Inflammatory macrophage (primary cell): Measurements from ENCODE around the gene IFIT2.
"Not testable (repeated sequence)": the region's sequence is repeated elsewhere in the genome, so short reads cannot be mapped to it uniquely, and the experiment has no call there.

ENCODE experiments used
- DNase-seq, 2 donors: peaks; one replicate each; pipeline ENCODE4 v3.0.0-alpha.2; 2020 to 2022

Gene IFIT2

GRCh38 chr10:89308736-89309135 lies 6.9 kb downstream of the IFIT2 start:
- no peak for DNase-seq

- DNase-seq: no peak
Measured at GRCh38 chr10:89309156-89310055, 7.6 kb downstream of the IFIT2 start.

GRCh38 chr10:89310056-89310893 lies 8.4 kb downstream of the IFIT2 start:
- DNase-seq: no peak

DNA sequence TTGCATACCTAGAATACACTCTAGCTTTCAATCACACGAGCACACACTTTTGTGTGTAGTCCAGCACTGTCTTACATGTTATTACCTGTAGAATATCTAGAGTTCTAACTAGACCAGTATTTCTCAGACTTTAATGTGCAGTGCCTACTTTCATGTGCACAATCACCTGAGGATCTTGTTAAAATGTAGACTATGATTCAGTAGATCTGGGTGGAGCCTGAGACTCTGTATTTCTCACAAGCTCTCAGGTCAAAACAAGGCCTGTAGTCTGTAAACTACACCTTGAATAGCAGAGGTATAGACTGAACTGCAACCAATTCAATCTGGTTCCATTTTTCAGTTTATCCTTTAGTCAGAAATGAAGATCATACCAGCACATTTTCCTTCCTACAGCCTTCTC lies 11.1 kb downstream of the IFIT2 start:
- DNase-seq: no peak

DNA sequence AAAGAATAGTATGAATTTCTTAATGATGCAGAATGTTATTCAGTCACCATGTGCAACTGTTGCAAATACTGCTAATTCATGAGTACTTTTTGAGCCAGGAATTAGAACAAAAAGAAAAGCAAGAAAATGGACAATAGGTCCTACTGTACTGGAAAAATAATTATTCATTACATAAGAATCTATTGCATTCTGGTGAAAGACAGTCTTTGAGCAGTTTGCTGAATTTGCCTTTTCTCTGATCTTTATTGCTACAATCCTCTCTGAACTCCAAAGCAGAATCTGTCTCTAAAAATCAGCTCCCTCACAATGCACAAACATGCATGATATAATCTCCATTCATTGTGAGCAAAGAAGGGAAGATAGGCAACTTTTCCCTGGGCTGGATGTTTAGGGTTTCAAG lies 12.8 kb downstream of the IFIT2 start:
- DNase-seq: no peak

GRCh38 chr10:89318047-89318446 lies 16.2 kb downstream of the IFIT2 start:
- DNase-seq: not testable (repeated sequence)

GRCh38 chr10:89325081-89325480 lies 23.2 kb downstream of the IFIT2 start:
- not testable (repeated sequence) for DNase-seq

GRCh38 chr10:89325856-89326255 lies 24.0 kb downstream of the IFIT2 start:
- DNase-seq: not testable (repeated sequence)

DNA sequence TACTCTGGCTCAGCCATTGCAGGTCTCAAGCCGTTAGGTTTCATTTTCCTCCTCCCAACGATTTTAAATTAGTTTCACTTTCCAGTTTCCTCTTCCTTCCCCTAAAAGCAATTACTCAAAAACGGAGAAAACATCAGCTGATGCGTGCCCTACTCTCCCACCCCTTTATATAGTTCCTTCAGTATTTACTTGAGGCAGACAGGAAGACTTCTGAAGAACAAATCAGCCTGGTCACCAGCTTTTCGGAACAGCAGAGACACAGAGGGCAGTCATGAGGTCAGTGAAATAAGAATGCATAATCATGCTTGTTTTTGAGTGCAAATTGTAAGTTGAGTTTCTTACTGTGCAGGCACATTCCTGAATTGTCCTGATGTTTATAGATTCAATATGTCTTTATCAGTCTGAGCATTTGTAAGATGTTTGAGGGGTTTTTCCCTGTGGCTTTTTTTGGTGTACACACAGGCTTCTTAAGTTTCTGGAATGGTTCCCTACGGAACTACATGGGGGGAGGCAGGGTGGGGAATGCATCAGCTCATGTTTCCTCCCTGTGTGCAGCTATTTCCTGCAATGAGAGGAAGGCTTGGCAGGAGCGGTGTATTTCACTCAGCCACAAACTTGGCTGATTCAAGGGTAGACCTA lies 26.1 kb downstream of the IFIT2 start, which contains the start of gene IFIT3:
Gene IFIT3 (plus strand): TSS at position 195 of the 639 bp plus-strand sequence. CDS start 77 bp downstream, at position 272.
- peak; percentile 90 to 96 for DNase-seq

DNA sequence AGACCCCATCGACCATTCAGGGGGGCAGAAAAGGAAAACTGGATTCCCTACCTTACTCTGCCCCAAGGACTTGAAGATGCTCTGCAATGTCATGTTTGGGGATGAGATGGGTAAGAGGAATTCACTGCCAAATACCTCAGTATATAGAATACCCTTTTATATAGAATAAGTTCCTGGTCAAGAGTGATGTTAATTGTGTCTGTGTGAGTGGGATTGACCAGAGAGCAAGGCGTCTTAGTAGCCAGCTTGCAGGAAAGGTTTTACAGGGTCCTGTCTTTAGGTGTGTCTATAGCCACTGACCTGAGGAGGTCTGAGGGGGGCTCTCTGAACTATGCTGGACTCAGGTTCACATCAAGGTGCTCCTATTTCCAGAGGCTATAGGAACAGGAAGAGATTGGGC lies 27.3 kb downstream of the IFIT2 start:
- no peak for DNase-seq

DNA sequence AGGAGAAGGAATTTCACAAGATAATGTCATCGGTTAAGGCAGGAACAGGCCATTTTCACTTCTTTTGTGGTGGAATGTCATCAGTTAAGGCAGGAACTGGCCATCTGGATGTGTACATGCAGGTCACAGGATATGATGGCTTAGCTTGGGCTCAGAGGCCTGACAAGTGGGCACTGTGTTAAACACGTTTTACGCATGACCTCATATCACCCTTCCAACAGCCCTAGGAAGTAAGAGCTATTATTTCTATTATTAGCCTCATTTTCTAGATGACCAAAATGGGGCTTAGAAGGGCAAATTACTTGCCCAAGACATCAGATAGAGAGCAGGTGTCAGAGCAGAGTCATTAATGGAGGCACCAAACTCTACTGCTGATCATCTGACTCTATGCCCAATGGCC lies 28.2 kb downstream of the IFIT2 start:
- peak in 1 of 2 donors; percentile 16 for DNase-seq

- no peak for DNase-seq
Measured at GRCh38 chr10:89330537-89331212, 28.8 kb downstream of the IFIT2 start.

GRCh38 chr10:89331487-89332122 lies 29.8 kb downstream of the IFIT2 start:
- not testable (repeated sequence) for DNase-seq

DNA sequence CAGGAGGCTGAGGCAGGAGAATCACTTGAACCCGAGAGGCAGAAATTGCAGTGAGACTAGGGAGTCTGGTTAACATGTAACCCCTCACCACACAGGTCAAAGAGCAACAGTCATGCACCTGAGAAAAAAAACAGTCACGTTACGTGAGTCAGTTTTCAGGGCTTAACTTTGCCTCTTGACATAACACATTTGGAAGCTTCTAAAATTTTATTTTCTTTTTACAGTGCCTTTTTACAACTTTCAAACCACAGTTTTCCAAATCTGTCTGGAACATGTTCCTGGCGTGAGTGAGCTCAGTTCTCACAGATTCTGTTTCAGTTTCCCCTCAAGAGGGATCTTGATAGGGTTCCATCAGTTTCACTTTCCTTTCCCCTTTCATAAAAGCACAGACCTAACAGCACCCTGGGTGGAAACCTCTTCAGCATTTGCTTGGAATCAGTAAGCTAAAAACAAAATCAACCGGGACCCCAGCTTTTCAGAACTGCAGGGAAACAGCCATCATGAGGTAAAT lies 30.3 kb downstream of the IFIT2 start:
- DNase-seq: peak; percentile 53 to 58

DNA sequence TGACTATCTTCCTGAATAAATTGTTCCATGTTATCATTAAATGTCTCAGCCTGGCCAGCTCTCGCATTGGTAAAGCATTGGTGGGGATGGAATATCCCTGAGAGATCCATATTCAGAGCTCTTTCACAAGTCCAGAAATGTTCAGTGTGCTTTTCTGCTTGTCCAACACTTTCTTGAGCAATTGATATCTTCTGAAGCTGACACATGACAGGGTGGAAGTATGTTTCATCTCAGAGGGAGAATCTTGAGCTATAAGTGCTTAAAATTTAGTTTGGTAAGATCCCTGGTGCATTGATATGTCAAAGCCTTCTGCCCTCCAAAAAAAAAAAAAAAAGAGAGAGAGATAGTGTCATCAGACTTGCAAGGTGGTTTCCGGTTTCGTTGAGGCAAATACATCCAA lies 33.4 kb downstream of the IFIT2 start:
- DNase-seq: peak; percentile 31 to 35

- DNase-seq: no peak
Measured at GRCh38 chr10:89336241-89336640, 34.4 kb downstream of the IFIT2 start.

DNA sequence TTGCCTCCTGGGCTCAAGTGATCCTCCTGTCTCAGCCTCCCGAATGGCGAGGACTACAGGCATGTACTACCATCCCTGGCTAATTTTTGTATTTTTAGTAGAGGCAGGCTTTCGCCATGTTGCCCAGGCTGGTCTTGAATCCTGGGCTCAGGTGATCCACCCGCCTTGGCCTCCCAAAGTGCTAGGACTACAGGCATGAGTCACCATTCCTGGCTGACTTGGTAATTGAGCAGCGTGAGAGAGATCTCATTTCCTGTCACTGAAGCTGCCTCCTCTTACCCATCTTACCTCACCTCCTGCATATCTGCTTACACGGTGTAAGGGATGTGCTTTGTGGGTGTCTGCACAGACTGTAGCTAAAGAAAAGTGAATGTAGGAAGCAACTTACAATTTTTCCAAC lies 35.6 kb downstream of the IFIT2 start:
- no peak for DNase-seq

- DNase-seq: no peak
Measured at GRCh38 chr10:89338713-89339112, 36.9 kb downstream of the IFIT2 start.

DNA sequence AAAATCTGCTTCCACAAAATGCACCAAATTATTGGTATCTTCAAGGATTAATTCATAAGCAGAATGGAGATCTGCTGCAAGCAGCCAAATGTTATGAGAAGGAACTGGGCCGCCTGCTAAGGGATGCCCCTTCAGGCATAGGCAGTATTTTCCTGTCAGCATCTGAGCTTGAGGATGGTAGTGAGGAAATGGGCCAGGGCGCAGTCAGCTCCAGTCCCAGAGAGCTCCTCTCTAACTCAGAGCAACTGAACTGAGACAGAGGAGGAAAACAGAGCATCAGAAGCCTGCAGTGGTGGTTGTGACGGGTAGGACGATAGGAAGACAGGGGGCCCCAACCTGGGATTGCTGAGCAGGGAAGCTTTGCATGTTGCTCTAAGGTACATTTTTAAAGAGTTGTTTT lies 38.0 kb downstream of the IFIT2 start:
- no peak for DNase-seq

DNA sequence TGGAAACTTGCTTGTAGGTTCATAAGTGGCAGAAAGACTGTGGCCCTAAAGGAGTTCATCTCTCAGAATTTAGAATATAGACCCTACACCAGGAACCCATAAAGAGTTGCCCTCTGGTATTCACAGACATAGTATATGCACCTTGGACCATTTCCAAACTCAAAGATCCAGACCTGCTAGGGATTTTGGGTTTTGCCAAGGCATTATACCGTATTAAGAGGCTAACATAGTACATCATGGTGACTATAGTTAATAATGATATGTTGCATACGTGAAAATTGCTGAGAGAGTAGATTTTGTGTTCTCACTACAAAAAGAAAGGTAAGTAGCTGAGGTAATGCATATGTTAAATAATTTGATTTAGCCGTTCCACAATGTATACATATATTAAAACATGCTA lies 39.8 kb downstream of the IFIT2 start:
- DNase-seq: no peak

DNA sequence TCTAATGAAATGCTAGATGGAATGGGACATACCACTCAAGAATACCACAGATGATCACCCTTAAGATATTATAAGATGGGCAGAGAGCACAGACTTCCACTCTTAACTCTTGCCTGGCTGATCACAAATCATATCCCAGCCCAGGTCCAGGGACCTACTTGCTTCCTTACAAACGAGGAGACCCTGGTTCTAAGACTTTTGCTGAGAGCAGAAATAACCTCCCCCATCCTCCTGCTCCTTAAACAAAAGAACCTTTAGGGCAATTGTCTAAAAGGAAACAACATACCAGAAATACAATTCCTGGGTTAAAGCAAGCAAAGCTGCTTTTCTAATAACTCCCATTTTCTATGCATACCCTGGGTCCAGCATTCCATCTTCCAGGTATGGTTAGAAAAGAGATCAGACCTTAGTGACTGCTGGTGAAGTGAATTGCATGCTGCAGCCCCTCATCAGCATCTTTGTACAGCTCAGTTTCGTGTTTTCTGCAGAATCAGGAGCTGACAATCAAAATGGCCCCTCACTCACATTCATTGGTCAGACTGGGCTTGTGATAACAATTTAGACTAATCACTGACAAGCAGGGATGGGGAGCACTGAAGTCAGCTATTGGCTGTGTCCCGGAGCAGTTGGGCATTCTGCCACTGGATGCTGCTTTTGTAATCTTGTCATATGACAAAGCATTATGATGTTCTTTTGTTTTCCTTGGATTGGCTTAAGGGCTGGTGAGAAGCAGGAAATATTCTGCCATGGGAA lies 40.5 kb downstream of the IFIT2 start:
- no peak for DNase-seq
